WI38 (cell line): ENCODE results near the gene KAT2B.

Source experiments
- H3K4me3 ChIP-seq: 2 replicates; pipeline ENCODE4 v1.5.1; 2011; ENCODE audit warnings: low read depth, mild to moderate bottlenecking, control low read depth, low read length
- TF ChIP-seq, protein P1 (sequence below): IDR thresholded peaks from 2 replicates; pipeline ENCODE4 v1.5.1; 2012; ENCODE audit warnings: low read depth, mild to moderate bottlenecking, control low read depth, low read length

KAT2B gene

DNA sequence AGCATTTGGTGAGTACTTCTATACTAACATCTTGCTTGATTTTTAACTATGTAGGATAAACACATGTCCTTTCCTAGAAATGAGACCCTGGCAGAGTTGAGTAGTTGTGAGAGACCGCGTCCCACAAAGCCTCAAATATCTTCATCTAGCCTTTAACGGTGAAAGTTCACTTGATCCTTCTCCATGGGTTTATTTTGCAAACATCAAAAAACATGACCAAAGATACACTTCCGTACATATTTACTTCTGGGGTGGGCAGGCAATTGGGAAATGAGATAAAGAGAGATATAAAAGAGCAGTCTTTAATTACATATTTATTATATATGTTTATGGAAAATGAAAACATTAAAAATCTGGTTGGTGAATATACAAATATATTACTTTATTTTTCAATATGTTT lies 5.2 kb upstream of the KAT2B start:
- TF ChIP-seq, protein P1, sequence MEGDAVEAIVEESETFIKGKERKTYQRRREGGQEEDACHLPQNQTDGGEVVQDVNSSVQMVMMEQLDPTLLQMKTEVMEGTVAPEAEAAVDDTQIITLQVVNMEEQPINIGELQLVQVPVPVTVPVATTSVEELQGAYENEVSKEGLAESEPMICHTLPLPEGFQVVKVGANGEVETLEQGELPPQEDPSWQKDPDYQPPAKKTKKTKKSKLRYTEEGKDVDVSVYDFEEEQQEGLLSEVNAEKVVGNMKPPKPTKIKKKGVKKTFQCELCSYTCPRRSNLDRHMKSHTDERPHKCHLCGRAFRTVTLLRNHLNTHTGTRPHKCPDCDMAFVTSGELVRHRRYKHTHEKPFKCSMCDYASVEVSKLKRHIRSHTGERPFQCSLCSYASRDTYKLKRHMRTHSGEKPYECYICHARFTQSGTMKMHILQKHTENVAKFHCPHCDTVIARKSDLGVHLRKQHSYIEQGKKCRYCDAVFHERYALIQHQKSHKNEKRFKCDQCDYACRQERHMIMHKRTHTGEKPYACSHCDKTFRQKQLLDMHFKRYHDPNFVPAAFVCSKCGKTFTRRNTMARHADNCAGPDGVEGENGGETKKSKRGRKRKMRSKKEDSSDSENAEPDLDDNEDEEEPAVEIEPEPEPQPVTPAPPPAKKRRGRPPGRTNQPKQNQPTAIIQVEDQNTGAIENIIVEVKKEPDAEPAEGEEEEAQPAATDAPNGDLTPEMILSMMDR, result no peak

GRCh38 chr3:20037255-20037996 lies 2.8 kb upstream of the KAT2B start:
- TF ChIP-seq, protein P1, result no peak

More for the DNA sequence above, 5.2 kb upstream of the KAT2B start:
- no peak overlapping the region for H3K4me3 ChIP-seq

DNA sequence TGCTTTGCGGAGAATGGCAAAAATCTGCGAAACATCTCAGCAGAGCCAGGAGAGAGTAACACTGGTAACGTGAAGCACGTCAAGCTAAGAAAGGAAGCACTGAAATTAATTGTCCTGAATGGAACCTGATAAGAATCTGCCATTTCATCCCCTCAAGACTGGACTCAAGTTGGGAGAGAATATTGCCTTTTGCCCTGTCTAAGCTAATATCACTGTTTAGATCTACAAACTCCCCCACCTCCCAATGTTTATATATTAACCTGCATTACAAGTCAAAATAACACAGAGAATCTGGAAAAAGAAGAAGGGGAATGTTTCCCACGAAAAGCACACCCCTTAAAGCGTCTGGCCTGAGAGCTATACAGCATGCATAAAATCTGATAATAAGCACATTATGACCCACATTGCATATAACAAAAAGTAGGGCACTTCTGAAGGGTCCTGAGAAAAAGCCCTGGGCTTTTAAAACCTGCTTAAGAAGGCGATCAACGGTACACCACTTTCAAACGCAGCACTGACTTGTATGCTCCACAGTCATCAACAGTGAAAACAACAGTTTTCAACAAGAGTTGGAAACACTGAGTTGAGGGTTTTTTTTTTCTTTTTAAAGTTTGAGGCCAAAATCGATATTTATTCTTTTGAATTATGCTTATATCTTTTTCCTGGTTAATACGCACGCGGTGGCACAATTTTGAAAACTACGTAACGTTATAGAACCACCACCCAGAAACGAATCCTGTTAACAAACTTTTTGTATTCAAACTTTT lies 1.4 kb upstream of the KAT2B start:
- TF ChIP-seq, protein P1, result no peak
- peak overlapping the region; percentile 75 for H3K4me3 ChIP-seq

More at GRCh38 chr3:20037255-20037996, 2.8 kb upstream of the KAT2B start:
- H3K4me3 ChIP-seq, result no peak overlapping the region

DNA sequence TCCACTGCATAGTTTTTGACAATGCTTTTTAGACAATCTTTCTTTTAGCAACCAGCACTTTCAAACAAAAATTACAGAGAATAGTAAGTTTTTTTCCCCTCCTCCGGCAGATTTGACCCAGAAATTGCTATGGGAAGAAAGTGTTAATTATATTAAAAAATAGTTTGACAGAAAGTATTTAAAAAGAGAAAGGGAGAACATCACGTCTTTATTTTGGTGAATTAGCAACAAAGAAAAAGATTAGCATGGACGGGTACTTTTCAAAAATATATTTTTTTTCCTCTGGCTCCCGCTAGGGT lies 831 bp upstream of the KAT2B start:
- TF ChIP-seq, protein P1, result no peak

DNA sequence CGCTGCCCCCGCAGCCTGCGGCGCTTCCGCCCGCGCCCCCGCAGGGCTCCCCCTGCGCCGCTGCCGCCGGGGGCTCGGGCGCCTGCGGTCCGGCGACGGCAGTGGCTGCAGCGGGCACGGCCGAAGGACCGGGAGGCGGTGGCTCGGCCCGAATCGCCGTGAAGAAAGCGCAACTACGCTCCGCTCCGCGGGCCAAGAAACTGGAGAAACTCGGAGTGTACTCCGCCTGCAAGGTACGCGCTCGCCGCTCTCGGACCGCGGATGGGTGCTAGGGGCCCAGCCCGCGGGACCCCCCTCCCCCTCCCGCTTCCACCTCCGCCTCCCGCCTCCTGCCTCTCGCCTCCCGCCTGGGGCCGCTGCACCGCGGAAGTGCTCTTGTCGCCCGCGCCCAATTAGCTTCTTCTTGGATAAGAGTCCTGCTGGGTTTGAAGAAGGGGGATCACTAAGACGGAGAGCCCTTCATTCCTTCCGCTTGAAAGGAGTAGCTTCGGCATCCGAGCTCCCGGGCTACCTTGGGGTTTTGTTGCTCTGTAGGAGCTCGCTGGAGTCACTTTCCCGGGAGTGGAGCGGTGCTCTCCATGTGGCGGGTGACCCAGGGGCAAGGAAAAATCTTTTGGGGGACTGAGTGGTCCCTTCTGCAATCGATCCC lies 426 bp downstream of the KAT2B start:
- TF ChIP-seq, protein P1, result 0 out of 2 replicates have a peak, but pooled peaks have one; percentile 5
- H3K4me3 ChIP-seq, result peak overlapping the region; percentile 75

More for the DNA sequence above, 831 bp upstream of the KAT2B start:
- H3K4me3 ChIP-seq, result peak overlapping the region; percentile 75

- peak overlapping the region; percentile 75 for H3K4me3 ChIP-seq
- TF ChIP-seq, protein P1, result no peak
These were observed 1.0 kb downstream of the KAT2B start for GRCh38 chr3:20041197-20041780.
